Activated naive CD8-positive, alpha-beta T cell (primary cell): ENCODE data around the gene C1QTNF9.

Experiments used
- H3K27ac Mint-ChIP-seq: one replicate; pipeline ENCODE4 v1.8.0; 2021; ENCODE audit warnings: mixed read lengths
- H3K27me3 Mint-ChIP-seq: one replicate; pipeline ENCODE4 v1.8.0; 2021; ENCODE audit warnings: mixed read lengths
- H3K36me3 Mint-ChIP-seq: one replicate; pipeline ENCODE4 v1.8.0; 2021; ENCODE audit warnings: mixed read lengths
- H3K4me1 Mint-ChIP-seq: one replicate; pipeline ENCODE4 v1.8.0; 2021; ENCODE audit warnings: low read depth, mixed read lengths
- H3K4me3 Mint-ChIP-seq: one replicate; pipeline ENCODE4 v1.8.0; 2021; ENCODE audit warnings: mild to moderate bottlenecking, mixed read lengths
- H3K9me3 Mint-ChIP-seq: one replicate; pipeline ENCODE4 v1.8.0; 2021; ENCODE audit warnings: low read depth, mixed read lengths

The C1QTNF9 gene

DNA sequence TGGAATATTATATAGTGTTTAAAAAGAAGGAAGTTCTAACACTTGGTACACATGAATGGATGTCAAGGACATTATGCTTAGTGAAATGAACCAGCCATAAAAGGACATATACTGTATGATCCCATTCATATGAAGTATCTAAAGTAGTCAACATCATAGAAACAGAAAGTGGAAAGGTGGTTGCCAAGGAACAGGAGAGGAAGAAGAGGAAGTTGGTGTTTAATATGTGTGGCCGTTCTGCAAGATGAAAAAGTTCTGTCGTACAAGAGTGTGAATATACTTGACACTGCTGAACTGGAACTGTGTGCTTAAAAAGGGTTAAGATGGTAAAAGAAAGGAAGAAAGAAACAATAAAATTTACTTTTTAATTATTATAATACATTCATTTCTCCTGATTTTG, 33.1 kb upstream of the C1QTNF9 start:
- Mint-ChIP-seq H3K9me3 (no peaks in the 10 kb centered on the region), H3K36me3 (peaks cover 2% of the 10 kb centered on the region), H3K4me3 (peak overlapping the region; percentile 70), H3K27me3 (no peaks in the 10 kb centered on the region), H3K27ac (peak overlapping the region; percentile 97), H3K4me1 (peaks cover 87% of the 10 kb centered on the region)

- peaks cover 85% of the 10 kb centered on the region for H3K4me1 Mint-ChIP-seq
- H3K27ac Mint-ChIP-seq, result peak overlapping the region; percentile 90
- peaks cover 2% of the 10 kb centered on the region for H3K36me3 Mint-ChIP-seq
- no peaks in the 10 kb centered on the region for H3K27me3 Mint-ChIP-seq
- H3K4me3 Mint-ChIP-seq, result peak overlapping the region; percentile 33
- H3K9me3 Mint-ChIP-seq, result no peaks in the 10 kb centered on the region
These were observed 32.5 kb upstream of the C1QTNF9 start for GRCh38 chr13:24276861-24277260.

- H3K9me3 Mint-ChIP-seq, result no peaks in the 10 kb centered on the region
- H3K4me1 Mint-ChIP-seq, result peaks cover 88% of the 10 kb centered on the region
These were observed 31.6 kb upstream of the C1QTNF9 start for GRCh38 chr13:24277761-24278160.

GRCh38 chr13:24279327-24280110, 29.9 kb upstream of the C1QTNF9 start:
- Mint-ChIP-seq H3K36me3 (peaks cover 2% of the 10 kb centered on the region), H3K27me3 (no peaks in the 10 kb centered on the region), H3K9me3 (no peaks in the 10 kb centered on the region), H3K4me3 (peak overlapping the region; percentile 1), H3K27ac (peak overlapping the region; percentile 91), H3K4me1 (peaks cover 78% of the 10 kb centered on the region)

More at GRCh38 chr13:24277761-24278160, 31.6 kb upstream of the C1QTNF9 start:
- Mint-ChIP-seq H3K4me3 (peak overlapping the region; percentile 30), H3K27me3 (no peaks in the 10 kb centered on the region), H3K36me3 (peaks cover 2% of the 10 kb centered on the region), H3K27ac (peak overlapping the region; percentile 90)

DNA sequence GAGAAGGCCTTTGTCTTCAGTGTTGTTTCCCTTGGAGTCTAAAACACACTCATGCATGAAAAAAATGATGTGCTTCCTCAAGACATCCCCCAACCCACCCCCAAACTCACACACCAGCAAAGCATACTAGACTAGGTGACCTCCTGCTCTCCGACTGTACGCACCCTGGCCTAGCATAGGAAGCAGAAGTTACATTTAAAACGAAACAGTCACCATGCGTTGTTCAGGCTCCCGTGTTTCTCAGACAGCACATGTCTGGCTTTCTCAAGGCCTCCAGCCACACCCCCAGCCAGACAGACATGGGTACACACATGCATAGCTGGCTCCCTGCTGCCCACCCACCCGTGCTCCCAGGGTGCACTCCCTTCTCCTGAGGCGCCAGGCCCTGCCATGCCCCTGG, 28.7 kb upstream of the C1QTNF9 start:
- peaks cover 5% of the 10 kb centered on the region for H3K36me3 Mint-ChIP-seq
- no peaks in the 10 kb centered on the region for H3K9me3 Mint-ChIP-seq
- peak overlapping the region; percentile 91 for H3K27ac Mint-ChIP-seq
- H3K27me3 Mint-ChIP-seq, result no peaks in the 10 kb centered on the region
- H3K4me1 Mint-ChIP-seq, result peaks cover 67% of the 10 kb centered on the region
- H3K4me3 Mint-ChIP-seq, result no peak overlapping the region

GRCh38 chr13:24281188-24282008, 28.0 kb upstream of the C1QTNF9 start:
- peaks cover 5% of the 10 kb centered on the region for H3K36me3 Mint-ChIP-seq
- peaks cover 60% of the 10 kb centered on the region for H3K4me1 Mint-ChIP-seq

DNA sequence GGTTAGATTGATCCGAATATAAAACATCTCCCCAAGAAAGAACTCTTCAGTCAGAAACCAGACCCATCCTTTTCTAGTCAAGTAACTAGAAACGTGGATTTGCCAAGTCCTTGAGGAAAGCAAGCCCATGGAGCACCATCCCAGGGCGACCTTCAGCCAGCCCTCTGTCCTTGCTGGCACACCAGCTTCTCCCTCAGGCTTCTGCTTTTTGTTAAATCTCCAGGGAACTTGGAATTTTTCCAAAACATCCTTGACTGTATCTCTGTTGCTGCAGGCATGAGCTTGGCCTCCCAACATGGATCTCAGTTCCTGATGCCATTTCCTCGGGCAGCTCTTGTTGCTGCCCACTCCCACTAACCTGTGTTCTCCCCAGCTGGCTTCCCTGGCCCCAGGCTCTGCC, 27.1 kb upstream of the C1QTNF9 start:
- peaks cover 53% of the 10 kb centered on the region for H3K4me1 Mint-ChIP-seq
- H3K4me3 Mint-ChIP-seq, result no peak overlapping the region
- H3K36me3 Mint-ChIP-seq, result peaks cover 5% of the 10 kb centered on the region
- H3K9me3 Mint-ChIP-seq, result no peaks in the 10 kb centered on the region
- peak overlapping the region; percentile 76 for H3K27ac Mint-ChIP-seq
- no peaks in the 10 kb centered on the region for H3K27me3 Mint-ChIP-seq

More at GRCh38 chr13:24281188-24282008, 28.0 kb upstream of the C1QTNF9 start:
- Mint-ChIP-seq H3K9me3 (no peaks in the 10 kb centered on the region), H3K27me3 (no peaks in the 10 kb centered on the region), H3K4me3 (no peak overlapping the region), H3K27ac (peak overlapping the region; percentile 76)

GRCh38 chr13:24284889-24285565, 24.4 kb upstream of the C1QTNF9 start:
- H3K4me1 Mint-ChIP-seq, result peaks cover 31% of the 10 kb centered on the region
- H3K27ac Mint-ChIP-seq, result peak overlapping the region; percentile 58
- H3K9me3 Mint-ChIP-seq, result no peaks in the 10 kb centered on the region
- H3K27me3 Mint-ChIP-seq, result no peaks in the 10 kb centered on the region
- H3K36me3 Mint-ChIP-seq, result peaks cover 4% of the 10 kb centered on the region
- H3K4me3 Mint-ChIP-seq, result no peak overlapping the region

DNA sequence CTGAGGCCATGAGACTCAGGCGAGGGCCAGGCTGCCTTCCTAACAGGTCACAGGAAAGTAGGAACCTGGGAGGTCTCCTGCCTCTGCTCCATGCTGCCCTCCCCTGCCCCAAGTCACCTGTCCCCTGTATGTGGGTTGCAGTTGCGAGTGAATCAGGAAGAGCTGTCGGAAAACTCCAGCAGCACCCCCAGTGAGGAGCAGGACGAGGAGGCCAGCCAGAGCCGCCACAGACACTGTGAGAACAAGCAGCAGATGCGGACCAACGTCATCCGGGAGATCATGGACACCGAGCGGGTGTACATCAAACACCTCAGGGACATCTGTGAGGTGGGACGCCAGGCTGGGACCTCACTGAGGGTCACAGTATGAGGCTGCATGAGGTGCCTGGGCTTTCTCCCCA, 22.8 kb upstream of the C1QTNF9 start:
- Mint-ChIP-seq H3K4me1 (peaks cover 20% of the 10 kb centered on the region), H3K36me3 (peaks cover 4% of the 10 kb centered on the region), H3K27ac (no peak overlapping the region), H3K27me3 (no peaks in the 10 kb centered on the region), H3K9me3 (no peaks in the 10 kb centered on the region), H3K4me3 (no peak overlapping the region)

- Mint-ChIP-seq H3K4me3 (no peak overlapping the region), H3K4me1 (peaks cover 8% of the 10 kb centered on the region), H3K27ac (peak overlapping the region; percentile 18), H3K9me3 (no peaks in the 10 kb centered on the region), H3K36me3 (peaks cover 7% of the 10 kb centered on the region), H3K27me3 (no peaks in the 10 kb centered on the region)
These were observed 21.6 kb upstream of the C1QTNF9 start for GRCh38 chr13:24287748-24288287.

GRCh38 chr13:24288870-24289269, 20.5 kb upstream of the C1QTNF9 start:
- H3K27me3 Mint-ChIP-seq, result no peaks in the 10 kb centered on the region
- H3K9me3 Mint-ChIP-seq, result no peaks in the 10 kb centered on the region
- peaks cover 2% of the 10 kb centered on the region for H3K4me1 Mint-ChIP-seq
- no peak overlapping the region for H3K27ac Mint-ChIP-seq
- no peak overlapping the region for H3K4me3 Mint-ChIP-seq
- H3K36me3 Mint-ChIP-seq, result peaks cover 7% of the 10 kb centered on the region

DNA sequence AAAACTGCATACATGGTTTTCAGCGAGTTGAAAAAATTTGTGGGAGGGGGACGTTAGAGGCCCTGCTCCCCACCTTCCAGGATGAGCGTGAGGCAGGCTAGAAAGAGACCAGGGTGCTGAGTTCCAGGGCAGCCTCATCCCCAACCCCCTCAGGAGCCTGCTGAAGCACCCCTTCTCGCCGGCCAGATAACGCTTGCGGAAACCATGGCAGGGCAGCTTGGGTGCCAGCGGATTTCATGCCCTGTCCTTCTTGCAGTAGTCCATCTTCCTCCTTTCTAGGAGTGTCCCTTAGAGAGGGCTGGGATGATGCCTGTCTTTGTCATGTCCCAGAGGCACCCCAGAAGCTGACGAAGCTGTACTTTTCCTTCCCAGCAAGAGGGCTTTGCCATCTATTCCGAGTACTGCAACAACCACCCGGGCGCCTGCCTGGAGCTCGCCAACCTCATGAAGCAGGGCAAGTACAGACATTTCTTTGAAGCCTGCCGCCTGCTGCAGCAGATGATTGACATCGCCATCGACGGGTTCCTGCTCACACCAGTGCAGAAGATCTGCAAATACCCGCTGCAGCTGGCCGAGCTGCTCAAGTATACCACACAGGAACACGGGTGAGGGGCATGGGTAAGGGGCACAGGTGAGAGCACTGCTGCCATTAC, 19.0 kb upstream of the C1QTNF9 start:
- Mint-ChIP-seq H3K9me3 (no peaks in the 10 kb centered on the region), H3K4me3 (no peak overlapping the region), H3K27me3 (no peaks in the 10 kb centered on the region), H3K4me1 (no peaks in the 10 kb centered on the region), H3K27ac (peak overlapping the region; percentile 84), H3K36me3 (peaks cover 7% of the 10 kb centered on the region)

DNA sequence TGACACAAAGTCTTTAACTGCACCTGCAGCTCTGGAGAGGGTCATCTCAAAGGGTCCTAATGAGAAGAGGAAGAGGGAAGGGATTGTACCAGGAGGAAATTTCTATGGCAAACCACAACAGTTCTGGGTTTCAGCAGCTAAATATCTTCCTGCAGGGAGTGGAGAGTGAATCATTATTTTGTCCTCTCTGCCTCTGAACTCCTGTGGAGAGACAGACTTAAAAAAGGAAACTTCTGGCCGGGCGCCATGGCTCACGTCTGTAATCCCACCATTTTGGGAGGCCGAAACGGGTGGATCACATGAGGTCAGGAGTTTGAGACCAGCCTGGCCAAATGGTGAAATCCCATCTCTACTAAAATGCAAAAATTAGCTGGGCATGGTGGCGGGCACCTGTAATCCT, 16.9 kb upstream of the C1QTNF9 start:
- no peaks in the 10 kb centered on the region for H3K27me3 Mint-ChIP-seq
- H3K9me3 Mint-ChIP-seq, result no peaks in the 10 kb centered on the region
- H3K4me1 Mint-ChIP-seq, result no peaks in the 10 kb centered on the region
- peaks cover 7% of the 10 kb centered on the region for H3K36me3 Mint-ChIP-seq
- no peak overlapping the region for H3K4me3 Mint-ChIP-seq
- H3K27ac Mint-ChIP-seq, result no peak overlapping the region

DNA sequence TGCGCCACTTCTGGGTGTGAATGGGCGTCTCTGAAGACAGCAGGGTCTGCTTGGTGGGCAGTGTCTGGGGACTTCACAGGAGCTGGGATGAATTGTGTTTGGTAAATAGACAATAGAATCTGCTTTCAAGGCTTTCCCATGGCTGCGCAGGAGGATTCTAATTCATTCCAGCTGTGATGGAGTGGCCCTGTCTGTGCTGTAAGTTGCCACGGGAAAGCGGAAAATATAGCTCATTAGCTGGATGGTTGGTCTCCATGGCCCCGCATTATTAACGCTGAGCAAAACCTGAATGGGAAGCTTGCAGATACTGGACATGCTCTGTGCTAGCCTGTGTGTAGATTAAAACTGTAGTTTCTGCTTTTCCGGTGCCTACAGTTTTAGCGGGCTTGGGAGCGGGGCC, 15.6 kb upstream of the C1QTNF9 start:
- no peak overlapping the region for H3K4me3 Mint-ChIP-seq
- H3K4me1 Mint-ChIP-seq, result no peaks in the 10 kb centered on the region
- peak overlapping the region; percentile 8 for H3K27ac Mint-ChIP-seq
- H3K36me3 Mint-ChIP-seq, result peaks cover 7% of the 10 kb centered on the region
- H3K9me3 Mint-ChIP-seq, result no peaks in the 10 kb centered on the region
- H3K27me3 Mint-ChIP-seq, result no peaks in the 10 kb centered on the region
